22Rv1 (cell line): Measurements from ENCODE around the gene QSER1.

ENCODE experiments used
- CTCF ChIP-seq: fragments of 450-650 bp; IDR thresholded peaks from 2 replicates; pipeline ENCODE4 v1.5.1; 2017; ENCODE audit warnings: mild to moderate bottlenecking
- ZFX ChIP-seq: fragments of 450-650 bp; IDR thresholded peaks from 2 replicates; pipeline ENCODE4 v1.6.1; 2017; ENCODE audit warnings: antibody characterized with exemption, borderline replicate concordance

- no peak for TF ChIP-seq CTCF
- TF ChIP-seq ZFX, result no peak
These were observed 80.2 kb downstream of the QSER1 start for GRCh38 chr11:32972781-32973180.
